GM12891 (cell line): ENCODE measurements around the gene TGFA.

Source experiments
- PAX5 ChIP-seq: IDR thresholded peaks from 2 replicates; pipeline ENCODE4 v1.6.1; 2011; ENCODE audit warnings: low read length, moderate library complexity, mild to moderate bottlenecking; ENCODE audit not compliant: insufficient read depth, severe bottlenecking
- POLR2A ChIP-seq: IDR thresholded peaks from 2 replicates; pipeline ENCODE4 v1.6.1; 2011; ENCODE audit warnings: low read depth, low read length, control low read depth
- POLR2AphosphoS5 ChIP-seq: IDR thresholded peaks from 2 replicates; pipeline ENCODE4 v1.6.1; 2011; ENCODE audit warnings: low read depth, low read length, control low read depth
- TAF1 ChIP-seq: IDR thresholded peaks from 2 replicates; pipeline ENCODE4 v1.6.1; 2011; ENCODE audit warnings: low read depth, low read length, control low read depth

DNA sequence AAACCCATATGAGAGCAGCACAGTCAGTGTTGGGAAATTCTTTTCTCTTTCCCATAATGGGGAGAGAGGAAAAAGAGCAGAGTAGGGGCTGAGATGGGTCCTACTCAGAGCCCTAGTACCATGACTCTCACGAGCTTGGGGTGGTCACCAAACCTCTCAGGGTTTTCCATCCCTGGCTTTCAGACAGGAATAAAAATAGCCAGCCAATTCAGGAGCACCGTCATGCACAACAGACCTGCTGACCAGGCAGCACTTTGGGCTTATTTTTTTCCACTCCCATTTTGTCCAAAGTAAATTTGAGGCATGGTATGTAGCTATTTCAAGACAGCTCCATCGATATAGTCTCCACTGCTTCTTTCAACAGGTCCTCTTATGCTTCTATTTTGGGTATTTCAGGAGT is 86.4 kb downstream of the TGFA start:
- TF ChIP-seq TAF1 = no peak
- no peak for TF ChIP-seq POLR2A
- no peak for TF ChIP-seq POLR2AphosphoS5
- TF ChIP-seq PAX5 = no peak
